Activated CD4-positive, CD25-positive, alpha-beta regulatory T cell treated with anti-CD3 and anti-CD28 coated beads, Interleukin-2, amount 50 U/mL, for 24 hours (primary cell): ENCODE data around the gene CETP.

ENCODE experiments used
- ATAC-seq, 2 donors: fragments of 150-1000 bp; cut with Tn5 transposase; one replicate each; pipeline ENCODE4 v1.10.0; 2021; ENCODE audit warnings: mild to moderate bottlenecking in 1 of 2, moderate library complexity in 1 of 2

The CETP gene

DNA sequence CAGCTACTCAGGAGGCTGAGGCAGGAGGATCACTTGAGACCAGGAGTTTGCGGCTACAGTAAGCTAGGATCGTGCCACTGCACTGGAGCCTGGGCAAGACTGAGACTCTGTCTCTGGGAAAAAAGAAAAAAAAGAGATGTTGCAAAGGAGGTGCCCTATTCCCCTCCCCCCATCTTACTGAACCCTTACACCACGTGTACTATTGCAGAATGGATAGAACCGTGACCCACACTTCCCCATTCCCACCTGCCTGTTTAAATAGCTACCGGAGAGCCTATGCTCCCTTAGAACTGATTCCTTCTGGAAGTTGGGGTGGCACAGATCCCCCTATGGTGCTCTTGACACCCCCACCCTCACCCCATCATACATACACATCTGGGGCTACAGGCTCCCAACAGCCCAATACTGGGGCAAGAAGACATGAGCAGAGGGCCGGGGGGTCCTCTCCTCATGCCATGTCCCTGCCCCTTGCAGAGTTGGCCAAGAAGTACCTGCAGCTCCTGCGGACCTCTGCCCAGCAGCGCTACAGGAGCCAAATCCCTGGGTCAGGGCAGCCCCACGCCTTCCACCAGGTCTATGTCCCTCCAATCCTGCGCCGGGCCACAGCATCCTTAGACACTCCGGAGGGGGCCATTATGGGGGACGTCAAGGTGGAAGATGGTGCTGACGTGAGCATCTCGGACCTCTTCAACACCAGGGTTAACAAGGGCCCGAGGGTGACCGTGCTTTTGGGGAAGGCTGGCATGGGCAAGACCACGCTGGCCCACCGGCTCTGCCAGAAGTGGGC is 63.3 kb downstream of the CETP start:
- ATAC-seq: no peak

DNA sequence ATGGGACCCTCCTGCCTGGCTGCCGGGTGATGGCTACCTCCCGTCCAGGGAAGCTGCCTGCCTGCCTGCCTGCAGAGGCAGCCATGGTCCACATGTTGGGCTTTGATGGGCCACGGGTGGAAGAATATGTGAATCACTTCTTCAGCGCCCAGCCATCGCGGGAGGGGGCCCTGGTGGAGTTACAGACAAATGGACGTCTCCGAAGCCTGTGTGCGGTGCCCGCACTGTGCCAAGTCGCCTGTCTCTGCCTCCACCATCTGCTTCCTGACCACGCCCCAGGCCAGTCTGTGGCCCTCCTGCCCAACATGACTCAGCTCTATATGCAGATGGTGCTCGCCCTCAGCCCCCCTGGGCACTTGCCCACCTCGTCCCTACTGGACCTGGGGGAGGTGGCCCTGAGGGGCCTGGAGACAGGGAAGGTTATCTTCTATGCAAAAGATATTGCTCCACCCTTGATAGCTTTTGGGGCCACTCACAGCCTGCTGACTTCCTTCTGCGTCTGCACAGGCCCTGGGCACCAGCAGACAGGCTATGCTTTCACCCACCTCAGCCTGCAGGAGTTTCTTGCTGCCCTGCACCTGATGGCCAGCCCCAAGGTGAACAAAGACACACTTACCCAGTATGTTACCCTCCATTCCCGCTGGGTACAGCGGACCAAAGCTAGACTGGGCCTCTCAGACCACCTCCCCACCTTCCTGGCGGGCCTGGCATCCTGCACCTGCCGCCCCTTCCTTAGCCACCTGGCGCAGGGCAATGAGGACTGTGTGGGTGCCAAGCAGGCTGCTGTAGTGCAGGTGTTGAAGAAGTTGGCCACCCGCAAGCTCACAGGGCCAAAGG is 64.4 kb downstream of the CETP start:
- ATAC-seq: no peak

DNA sequence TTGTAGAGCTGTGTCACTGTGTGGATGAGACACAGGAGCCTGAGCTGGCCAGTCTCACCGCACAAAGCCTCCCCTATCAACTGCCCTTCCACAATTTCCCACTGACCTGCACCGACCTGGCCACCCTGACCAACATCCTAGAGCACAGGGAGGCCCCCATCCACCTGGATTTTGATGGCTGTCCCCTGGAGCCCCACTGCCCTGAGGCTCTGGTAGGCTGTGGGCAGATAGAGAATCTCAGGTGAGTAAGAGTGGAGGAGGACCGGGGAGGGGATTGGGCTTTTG is 65.0 kb downstream of the CETP start:
- ATAC-seq: no peak

DNA sequence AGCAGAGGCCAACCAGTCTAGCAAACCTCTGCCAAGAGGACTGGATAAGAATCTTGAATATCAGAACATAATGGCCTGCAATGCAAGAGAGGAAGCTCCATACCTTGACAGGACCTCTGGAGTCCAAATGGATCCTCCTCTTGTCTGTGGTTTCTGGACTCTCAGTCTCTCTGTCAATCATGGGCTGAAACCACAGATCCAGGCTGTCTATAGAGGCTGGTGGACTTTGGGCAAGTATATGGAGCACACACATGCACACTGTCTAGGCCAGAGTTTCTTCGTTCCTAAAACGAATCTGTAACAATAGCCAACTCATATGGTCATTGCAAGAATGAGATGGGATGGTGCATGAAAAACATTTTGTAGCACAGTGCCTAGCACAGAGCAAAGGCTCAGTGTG is 65.3 kb downstream of the CETP start:
- no peak for ATAC-seq

DNA sequence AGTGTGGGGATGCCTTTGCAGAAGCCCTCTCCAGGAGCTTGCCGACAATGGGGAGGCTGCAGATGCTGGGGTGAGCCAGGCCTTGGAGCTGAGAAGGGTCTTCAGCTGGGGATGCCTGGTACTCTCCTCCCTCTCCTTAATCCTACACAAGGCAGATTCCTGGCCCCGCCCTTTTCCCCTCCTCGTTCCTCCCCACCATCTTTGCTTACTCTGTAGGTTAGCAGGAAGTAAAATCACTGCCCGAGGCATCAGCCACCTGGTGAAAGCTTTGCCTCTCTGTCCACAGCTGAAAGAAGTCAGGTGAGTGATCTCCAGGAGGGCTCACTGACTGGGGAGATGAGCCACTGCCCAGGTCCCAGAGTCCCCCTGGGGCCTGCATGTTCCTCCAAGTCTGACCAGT is 66.3 kb downstream of the CETP start:
- no peak for ATAC-seq

DNA sequence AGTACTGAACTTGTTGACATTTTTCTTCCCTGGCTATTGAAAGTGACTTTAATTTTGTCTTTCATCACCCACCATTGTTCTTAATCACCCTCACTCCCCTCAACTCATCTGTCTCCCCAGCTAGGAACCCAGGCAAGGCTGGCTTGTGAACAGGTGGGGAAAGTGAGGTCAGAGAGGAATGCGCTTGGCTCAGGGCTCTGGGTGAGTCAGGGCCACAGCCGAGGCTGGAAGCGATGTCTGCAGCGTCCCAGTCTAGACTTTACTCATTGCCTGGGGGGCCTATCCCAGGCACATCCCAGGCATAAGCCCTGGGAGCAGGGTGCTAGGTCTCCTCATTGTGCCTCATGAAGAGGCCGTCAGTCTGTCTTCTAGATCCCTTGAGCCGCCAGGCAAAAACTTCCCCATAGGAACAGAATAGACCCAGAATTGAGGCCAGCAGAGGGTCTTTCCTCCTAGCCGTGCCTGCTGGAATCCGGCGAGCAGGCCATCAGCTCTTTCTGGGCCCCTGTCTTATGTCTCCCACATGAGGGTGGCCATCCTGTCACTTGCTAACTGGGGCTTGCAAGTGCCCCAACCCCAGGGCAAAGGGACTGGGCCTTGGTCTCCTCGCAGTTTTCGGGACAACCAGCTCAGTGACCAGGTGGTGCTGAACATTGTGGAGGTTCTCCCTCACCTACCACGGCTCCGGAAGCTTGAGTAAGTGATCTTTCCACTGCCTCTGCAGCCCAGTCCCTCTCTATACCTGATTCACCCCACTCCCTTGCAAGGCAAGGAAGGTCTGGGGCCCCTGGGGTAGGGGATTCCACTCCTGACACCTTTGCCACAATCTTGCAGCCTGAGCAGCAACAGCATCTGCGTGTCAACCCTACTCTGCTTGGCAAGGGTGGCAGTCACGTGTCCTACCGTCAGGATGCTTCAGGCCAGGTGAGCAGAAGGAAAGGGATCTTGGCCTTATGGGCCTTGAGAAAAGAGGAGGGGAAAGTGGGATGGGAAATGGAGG is 67.7 kb downstream of the CETP start:
- ATAC-seq: no peak

DNA sequence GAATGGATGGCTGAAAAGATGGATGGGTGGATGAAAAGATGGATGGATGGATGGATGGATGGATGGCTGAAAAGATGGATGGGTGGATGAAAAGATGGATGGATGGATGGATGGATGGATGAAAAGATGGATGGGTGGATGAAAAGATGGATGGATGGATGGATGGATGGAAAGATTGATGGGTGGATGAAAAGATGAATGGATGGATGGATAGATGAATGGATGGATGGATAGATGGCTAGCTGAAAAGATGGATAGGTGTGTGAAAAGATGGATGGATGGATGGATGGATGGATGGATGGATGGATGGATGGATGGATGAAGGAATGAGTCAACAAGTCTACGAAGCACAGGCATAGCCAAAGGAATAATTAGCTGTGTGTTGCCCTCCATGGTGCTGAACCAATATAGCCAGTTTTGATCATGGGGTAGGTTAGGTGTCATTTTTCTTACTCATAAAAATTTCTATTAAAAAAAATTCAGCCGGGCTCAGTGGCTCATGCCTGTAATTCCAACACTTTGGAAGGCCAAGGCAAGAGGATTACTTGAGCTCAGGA is 68.7 kb downstream of the CETP start:
- ATAC-seq: no peak

DNA sequence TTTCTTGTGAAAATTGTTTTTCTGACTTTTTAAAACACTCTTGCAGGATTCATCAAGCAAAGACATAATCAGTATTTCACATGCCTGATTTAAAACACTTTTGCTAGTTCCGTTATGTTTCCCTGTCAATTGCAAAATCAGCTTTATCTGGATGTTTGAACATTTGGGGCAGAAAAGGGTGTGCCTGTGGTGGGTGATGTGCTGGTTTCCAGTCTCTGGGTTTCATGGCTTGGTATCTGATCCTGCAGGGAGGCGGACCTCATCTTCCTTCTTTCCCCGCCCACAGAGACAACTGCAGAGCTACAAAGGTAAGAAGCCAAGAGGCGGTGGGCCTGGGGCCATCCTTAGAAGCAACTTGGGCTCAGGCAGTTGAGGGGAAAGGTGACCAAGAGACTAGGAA is 69.4 kb downstream of the CETP start:
- ATAC-seq: no peak

DNA sequence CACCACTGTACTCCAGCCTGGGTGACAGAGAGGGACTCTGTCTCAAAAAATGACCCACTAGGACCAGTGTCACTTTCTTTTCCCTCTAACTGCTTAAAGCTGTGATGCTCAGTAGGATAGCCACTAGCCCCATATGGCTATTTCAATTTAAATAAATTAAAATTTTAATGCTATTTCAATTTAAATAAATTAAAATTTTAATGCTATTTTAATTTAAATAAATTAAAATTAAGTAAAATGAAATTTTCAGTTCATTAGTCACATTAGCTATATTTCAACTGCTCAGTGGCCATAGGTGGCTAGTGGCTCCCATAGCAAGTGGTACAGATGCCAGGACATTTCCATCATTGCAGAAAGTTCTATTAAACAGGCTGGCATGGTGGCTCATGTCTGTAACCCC is 70.6 kb downstream of the CETP start:
- ATAC-seq: no peak

DNA sequence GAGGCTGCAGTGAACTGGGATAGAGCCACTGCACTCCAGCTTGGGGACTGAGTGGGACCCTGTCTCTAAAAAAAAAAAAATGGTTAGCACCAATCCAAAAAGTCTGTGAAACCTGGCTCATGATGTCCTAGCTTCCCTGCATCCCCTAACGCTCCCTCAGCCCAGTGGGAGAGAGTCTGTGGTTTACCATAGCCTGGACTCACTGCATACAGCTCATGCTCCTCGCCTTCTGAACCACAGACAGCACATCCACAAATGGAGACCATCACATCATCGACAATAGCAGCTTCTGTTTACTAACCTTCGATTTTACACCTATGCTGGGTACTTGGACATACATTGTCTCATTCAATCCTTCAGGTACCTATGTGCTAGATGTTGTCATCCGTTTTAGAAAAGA is 71.2 kb downstream of the CETP start:
- ATAC-seq: no peak
